HG02571 (cell line): ENCODE results near the gene DNMT3L.

Experiments used
- ATAC-seq: cut with Tn5 transposase; IDR thresholded peaks from one replicate; pipeline ENCODE4 v1.9.1; 2021; ENCODE audit warnings: mild to moderate bottlenecking, moderate library complexity; ENCODE audit not compliant: unreplicated experiment

Gene DNMT3L

DNA sequence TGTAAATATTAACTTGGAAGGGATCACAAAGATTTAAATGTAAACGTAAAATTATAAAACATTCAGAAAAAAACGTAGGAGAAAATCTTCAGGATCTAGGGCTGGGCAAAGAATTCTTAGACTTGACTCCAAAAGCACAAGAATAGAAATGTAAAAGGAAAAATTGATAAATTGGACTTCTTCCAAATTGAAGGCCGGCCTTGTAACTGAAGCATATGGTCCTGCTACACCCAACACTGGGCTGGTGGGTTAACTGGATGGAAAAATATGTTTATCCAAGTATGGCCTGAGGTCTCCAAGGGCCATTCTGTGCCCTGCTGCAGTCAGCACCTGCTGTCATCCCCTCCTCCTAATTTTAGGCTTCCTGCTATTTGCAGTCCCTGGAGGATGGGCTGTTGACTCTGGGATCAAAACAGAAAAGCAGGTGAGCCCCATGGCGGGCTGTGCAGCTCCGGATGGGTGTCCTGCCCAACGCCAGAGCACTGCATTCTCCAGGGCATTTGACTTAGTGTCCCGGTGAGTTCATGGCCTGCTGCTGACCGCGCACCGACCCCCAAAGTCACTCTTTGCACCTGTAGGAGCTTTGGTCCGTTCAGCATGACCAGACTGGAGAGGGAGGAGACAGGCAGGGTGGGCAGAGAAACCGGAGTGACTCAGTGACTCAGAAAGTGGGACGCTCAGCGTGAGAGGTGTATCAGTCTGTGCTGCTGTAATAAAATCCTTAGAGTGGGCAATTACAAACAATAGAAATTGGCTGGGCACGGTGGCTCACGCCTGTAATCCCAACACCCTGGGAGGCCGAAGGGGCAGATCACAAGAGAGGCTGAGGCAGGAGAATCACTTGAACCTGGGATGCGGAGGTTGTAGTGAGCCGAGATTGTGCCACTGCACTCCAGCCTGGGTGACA lies 17.9 kb upstream of the DNMT3L start:
- no peak for ATAC-seq

DNA sequence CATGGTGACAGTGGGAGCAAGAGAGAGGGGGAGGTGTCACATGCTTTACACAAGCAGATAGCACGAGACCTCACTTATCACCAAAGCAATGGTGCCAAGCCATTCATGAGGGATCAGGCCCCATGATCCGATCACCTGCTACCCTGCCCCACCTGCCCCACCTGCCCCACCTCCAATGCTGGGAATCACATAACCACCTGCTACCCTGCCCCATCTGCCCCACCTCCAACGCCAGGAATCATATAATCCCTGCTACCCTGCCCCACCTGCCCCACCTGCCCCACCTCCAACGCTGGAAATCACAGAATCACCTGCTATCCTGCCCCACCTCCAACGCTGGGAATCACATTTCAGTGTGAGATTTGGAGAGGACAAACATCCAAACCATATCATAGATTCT lies 13.3 kb upstream of the DNMT3L start:
- ATAC-seq: no peak

DNA sequence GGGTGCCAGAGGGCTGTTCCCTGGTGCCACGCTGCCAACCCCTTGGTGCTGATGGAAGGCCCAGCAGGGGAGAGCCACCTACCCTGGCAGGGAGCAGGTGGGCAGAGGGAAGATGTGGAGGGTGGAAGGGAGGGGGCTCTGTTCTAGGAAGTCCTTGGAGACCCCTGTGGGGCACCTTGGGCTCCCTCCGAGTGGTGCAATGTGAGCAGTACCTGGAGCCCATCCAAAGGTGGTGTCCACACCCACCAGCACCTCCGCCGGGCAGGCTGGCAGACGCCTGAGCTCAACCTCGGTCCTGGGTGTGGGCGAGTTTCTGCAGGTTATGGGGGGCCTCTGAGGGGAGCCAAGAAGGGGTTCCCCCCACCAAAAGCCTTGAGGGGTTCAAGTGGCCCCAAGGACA lies 11.3 kb upstream of the DNMT3L start:
- no peak for ATAC-seq

DNA sequence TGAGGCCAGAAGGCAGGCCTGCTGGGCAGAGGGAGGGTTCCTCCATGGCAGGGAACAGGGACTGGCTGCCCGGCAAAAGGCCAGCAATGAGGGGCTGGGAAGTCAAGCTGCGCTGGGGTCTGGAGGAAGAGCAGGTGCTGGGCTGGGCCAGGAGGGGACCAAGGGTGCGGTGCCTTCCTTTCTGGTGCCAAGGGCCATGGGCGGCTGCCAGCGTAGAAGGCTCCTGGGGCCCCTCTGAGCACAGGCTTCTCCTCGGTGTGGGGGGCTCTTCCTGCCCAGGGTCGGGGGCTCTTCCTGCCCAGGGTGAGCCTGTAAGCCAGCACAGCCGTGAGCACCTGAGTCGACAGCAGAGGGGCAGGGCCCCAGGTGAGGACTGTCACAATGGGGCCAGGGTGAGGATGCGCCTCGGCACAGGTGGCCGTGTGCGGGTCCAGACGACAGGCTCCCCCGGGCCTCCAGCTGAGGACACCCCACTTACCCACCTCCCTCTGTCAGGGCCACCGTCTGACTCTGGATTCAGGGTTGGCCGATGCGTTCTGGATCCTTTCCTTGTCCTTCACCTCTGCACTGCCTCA lies 10.7 kb upstream of the DNMT3L start:
- ATAC-seq: no peak

DNA sequence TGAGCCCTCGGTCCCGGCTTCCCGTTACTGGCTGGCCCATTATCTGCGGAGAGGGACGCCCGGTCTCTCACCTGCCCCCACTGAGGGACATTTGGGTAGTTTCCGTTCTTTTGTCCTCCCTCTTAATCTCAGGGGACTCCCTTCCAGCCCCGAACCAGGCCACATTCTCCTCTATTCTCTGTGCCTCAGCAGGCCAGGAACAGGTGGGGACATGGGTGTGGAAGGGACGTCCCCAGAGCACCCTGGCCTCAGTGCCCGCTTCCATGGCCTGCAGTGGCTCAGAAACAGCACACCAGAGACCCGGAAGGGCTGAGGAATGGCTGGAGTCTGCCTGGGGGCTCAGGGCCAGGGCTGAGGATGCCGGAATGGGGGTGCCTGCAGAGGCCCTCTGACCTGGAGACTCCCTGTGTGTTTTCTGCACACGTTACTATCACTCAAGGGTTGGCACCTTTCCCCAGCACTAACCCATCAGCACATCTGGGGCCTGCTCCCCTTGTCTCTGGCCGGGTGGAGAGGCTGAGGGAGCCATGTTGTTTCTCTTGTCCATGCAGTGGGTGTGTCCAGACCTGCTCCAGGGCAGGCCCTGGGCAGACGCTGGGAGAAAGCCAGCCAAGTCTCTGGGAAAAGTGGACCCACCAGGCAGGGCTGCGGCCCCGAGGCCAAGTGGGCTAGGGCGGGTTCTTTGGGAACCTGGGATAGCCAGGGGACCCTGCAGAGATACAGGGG lies 10.0 kb upstream of the DNMT3L start:
- ATAC-seq: no peak

DNA sequence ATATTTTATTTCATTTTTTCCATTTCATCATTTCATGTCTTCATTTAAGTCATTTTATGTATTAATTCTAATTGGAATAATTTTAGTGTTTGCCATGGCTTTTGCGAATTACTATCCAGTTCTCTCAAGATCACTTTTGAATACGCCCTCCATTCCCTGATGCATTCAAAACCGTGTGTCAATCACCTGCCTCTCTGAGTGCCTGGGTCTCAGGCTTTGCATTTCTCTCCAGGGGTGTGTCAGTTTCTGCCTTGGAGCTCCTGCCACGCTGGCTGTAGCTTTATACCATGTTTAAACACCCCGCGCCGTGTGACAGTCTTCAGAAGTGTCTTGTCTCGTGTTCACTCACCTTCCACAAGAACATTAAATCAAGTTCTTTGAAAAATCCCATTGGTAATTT lies 7.4 kb upstream of the DNMT3L start:
- ATAC-seq: no peak

DNA sequence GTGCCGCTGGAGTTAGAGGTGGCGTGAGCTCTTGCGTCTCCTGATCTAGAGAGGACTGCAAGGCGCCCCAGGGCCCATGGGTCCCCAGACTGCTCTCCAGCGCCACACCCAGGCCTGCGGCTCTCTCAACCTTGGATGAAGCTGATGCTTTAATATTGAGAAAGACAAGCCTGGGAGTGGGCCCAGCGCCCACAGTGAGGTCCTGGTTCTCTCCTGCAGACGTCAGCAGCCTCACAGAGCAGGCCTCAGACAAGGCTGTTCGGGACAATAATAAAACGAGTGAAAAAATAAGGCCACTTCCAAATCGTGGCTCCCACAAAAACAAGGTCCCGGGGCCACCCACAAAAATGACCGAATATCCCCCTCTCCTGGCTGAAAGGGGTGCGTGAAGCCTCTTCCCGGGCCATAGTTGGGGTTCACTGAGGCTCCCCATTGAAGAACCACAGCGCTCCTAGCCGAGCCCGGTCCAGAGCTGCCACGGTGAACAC lies 6.0 kb upstream of the DNMT3L start:
- ATAC-seq: no peak

DNA sequence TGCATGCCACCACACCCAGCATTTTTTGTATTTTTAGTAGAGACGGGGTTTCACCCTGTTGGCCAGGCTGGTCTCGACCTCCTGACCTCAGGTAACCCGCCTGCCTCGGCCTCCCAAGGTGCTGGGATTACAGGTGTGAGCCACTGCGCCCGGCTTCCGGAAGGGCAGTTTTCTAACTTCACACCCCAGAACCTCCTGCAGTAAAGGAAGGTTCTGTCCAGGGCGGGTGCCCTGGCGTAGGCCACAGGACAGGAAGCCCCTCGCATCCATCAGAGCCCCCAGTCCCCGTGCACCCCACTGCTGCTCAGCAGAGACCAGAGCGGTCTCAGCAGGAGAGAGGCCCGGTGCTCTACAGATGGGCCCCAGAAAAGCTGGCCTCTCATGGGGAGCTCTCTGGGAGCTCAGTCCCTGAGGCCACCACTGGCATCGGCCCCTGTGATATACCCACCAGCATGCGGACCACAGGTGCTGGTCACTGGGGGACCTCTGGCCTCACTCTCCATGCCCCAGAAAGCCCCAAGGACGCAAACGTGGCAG lies 4.1 kb upstream of the DNMT3L start:
- ATAC-seq: no peak

DNA sequence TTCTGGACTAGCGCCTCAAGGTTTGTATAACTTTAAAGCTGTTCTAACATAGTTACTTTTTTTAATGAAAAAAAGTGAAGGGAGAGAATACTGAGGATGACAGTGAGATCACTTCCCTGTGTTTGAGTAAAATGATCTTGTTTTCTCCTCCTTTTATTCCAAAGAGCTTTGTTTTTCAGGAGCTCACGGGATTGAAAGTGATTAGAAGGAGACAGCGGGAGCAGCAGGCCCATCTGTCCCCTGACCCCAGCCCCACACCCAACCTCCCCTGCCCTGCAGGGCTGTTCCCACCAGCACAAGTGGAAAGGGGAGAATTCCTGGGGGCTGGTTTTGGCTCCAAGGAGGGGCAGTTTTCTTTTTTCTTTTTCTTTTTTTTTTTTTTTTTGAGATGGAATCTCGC lies 2.1 kb upstream of the DNMT3L start:
- no peak for ATAC-seq

DNA sequence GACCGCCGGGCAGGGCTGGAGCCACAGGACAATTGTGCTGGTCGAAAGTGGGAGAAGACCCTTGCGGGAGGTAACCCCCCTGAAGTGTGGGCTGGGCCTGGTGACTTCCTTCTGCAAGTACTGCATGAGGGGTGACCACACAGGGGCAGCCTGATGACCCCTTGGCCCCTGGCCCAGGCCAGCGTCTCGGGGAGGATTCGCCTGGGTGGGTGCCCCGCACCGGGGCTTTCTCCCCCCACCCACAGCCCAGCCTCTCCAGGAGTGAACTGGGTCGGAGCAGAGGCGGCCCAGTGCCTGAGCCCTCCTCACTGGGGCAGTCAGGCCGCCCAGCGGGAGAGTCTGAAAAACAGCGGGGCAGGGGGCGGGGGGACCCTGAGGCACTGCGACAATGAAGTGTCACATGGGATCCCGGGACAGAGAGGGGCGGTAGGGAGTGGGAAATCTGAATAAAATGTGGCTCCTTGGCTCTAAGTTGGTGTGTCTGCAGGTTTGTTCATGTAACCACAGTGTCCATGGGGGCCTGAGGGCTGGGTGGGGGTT lies 1.6 kb upstream of the DNMT3L start:
- ATAC-seq: no peak

DNA sequence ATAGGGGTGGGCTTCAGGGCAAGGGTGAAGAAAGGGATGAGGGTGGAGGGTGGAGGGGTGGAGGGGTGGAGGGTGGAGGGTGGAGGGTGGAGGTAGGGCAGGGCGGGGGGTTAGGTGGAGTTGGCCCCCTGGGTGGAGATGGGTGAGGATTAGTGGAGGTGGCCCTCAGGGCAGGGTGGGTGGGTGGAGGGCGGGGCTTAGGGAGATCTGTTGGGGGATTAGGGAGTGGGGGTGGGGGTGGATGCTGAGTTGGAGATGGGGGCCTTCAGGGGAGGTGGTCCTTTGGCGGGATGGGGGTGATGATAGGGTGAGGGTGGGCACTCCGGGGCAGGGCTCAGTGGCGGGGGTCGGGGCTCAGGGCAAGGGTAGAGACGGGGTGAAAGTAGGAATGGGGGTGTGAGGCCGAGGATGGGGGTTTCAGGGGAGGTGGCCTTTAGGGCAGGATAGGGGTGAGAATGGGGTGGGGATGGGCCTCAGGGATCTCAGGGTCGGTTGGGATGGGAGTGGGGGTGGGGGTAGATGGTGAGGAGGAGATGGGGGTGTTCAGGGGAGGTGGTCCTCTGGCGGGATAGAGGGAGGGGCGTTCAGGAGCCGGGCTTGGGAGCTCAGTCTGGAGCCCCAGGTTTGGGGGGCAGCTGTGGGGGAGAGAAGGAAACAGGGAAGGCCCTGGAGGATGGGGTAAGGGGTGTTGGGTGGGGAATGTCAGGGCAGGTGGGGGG lies 800 bp upstream of the DNMT3L start:
- no peak for ATAC-seq

DNA sequence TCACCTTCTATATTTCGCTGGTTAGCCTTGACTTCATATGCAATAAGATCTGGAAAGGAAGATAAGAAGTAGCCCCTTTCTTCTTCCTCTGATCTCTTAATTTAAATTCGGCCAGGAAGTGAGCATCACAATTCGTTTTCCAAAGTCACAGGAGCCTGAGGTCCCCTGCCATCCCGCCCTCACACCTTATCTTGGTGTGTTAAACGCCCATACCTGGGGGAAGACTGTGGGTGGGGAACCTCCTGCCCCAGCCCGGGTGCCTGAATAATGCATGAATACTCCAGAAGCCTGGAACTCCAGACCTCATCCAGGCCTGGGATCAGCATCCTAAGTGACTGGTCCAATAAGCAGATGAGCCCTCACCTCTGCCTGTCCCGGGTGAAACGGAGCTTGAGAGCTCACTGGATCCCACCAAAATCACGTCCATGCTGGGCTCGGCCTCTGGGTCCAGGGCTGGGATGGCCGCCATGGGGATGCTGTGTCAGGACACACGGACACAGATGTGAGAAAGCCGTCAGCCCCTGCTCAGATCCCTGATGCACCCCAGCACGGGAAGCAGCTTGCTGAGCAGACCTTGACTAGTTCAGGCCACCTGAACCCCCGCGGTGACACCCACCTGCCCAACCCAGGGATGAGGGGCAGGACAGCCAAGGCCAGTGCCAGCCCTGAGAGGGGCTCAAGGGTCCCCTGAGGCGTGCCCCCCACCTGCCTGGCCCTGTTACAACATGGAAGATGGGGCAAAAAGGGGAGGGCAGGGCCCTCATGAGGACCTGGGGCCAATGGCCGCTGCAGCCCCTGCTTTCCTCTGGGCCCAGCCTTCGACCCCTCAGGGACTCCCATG lies 686 bp downstream of the DNMT3L start:
- no peak for ATAC-seq

DNA sequence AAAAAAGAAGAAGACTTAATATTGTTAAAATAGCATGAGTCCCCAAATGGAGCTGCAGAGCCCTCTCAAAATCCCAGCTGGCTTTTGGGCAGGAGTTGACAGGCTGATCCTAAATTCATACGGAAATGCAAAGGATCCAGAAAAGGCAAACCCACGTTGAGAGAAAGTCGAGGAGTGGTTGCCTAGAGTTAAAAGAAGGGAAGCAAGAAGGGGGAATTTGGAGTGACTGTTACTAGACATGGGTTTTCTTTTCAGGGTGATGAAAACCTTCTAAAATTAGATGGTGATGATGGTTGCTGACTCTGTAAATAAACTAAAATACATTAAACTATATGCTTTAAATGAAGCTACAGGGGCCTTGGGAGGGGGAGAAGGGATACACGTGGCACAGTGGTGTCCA lies 1.6 kb downstream of the DNMT3L start:
- ATAC-seq: no peak

DNA sequence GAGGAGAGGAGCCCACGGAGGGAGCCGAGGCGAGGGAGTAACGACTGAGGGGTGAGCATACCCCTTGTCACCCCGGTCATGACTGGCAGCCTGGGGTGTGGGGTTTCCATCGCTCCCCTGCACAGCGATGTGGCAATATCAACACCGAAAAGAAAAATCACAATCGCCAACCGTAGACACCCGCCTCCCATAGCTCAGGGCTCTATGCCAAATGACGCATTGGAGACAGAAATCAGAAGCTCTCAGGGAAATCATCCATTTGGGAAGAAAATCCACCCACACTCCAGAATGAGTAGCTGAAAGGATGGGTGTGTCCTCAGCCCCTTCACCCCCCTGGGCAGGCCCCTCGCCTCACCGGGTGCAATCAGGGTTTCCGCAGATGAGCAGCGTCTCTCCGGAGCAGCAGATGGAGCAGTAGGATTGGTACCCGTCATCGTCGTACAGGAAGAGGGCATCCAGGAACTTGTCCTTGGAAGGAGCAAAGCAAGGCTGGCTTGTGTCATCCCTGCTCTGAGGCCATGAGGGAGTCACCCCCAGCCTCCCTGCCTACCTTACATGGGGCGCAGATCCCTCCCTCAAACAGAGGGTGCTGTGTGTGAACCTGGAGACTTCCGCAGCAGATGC lies 2.5 kb downstream of the DNMT3L start:
- ATAC-seq: no peak

DNA sequence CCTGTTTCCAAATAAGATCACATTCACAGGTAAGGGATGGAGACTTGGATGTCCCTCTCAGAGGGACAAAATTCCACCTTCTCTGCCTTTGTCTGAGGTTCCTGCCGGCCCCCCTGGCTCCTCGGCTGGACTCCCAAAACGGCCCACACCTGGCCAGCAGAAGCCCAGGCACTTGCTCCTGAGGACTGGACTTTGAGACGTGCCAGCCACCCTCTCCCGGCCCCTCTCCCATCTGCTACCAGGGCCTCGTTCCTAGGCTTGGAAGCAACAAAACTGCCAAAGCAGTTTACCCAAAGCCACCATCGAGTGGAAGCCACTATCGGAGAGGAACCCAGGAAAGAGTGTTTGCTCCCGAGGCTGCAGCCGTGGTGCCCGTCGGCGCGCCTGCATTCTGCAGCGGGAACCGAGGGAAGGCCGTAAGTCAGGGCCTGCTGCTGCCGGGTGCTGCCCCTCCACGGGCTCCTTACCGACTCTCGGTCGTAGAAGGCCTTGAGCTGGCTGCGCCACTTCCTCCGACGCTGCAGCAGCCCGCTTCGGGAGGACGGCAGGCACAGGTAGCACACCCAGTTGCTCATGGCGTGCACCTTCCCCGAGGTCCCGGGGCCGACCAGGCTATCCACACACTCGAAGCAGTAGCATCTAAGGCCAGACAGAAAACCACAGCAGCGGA lies 3.5 kb downstream of the DNMT3L start:
- ATAC-seq: no peak

DNA sequence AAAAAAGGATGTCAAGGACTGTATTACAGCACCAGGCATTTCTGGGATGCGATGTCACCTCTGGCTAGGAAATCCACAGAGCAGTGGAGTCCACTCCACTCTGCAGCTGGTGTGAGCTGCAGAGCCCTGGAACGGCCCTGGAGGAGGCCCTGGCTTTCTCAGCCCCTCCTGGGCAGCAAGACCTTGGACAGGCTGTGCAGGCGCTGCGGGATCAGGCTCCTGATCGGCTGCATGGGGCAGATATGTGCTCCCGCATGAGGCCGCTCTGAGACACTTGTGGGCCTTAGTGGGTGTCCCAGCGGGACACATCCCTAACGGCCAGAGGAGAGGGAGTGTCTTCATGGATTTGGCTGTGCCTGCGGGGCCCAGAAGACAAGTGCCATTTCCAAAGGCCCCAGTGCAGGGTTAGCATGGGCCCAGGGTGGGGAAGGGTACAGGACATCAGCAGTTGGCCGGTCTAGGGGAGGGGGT lies 6.2 kb downstream of the DNMT3L start:
- no peak for ATAC-seq

DNA sequence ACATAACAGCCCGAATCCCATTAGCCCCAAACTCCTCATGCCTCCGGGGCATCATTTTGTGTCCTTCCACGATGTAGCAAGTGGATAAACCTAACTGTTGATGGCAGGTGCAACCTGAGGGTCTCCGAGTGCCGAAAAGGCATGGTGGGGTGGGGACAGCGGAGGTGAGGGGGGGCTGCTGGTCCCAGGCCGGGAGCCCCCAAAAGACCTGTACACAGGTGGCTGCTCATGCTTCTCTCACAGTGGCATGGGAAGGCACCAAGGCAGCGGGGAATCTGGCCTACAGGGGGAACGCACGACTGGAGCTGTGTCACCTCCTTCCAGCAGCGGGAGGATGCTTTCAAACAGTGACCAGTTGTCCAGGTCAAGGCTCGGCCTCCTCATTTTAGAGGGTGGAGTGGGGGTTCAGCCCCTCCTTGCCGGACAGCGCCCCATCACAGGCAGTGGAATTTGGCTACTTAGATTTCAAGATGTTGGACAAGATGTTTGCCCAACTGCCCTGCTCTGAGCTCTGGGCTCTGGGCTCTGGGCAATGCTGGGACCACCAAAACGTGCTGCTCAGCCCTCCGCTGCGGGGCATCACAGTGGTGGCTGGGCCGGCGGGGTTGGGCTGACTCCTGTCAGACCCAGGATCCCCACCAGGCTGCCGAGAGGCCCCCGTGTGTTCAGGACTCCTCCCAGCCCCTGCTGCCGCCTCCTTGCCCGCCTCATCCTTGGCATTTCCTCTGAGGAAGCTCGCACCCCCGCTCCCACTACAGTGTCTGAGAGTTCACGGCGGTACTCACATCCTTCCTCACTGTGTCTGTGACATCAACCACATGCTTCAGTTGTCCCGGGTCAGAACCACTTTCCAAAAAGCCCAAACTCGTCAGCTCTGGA lies 7.6 kb downstream of the DNMT3L start:
- ATAC-seq: no peak
